Activated CD4-positive, CD25-positive, alpha-beta regulatory T cell treated with anti-CD3 and anti-CD28 coated beads, Interleukin-2, amount 50 U/mL, for 16 hours (primary cell): ENCODE data around the gene CCDC86.

Experiments used
- DNase-seq: peaks from one replicate; pipeline ENCODE4 v3.0.0-alpha.2; 2020; ENCODE audit warnings: low read depth, low spot score

CCDC86 gene

DNA sequence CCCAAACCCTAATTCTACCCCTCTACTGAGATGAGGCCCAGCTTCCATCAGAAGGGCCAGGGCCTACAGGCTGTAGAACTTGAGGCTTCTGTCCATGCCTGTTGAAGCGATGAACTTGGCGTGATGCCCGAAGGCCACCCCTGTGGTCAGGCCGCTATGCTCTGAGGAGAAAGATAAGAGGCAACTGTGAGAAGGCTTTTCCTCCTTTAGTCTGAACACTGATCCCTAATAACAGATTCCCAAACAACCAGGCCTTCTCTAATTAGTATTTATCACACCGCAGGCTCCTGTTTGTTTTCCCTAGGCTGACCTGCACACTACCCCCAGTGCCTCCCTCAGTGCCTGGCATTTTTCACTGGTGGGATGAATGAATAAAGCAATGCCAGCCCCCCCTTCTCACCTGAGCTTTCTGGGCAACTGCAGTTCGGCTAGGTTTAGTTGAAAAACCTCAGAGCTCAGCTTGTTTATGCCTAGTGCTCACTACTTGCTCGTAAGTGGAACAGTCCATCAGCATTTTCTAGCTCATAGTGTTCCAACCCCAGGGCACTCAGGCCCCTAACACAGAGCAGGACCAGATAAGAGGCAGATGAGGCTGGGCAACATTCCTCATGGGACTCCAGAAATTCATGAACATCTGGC, 49.3 kb downstream of the CCDC86 start:
- no peak for DNase-seq

DNA sequence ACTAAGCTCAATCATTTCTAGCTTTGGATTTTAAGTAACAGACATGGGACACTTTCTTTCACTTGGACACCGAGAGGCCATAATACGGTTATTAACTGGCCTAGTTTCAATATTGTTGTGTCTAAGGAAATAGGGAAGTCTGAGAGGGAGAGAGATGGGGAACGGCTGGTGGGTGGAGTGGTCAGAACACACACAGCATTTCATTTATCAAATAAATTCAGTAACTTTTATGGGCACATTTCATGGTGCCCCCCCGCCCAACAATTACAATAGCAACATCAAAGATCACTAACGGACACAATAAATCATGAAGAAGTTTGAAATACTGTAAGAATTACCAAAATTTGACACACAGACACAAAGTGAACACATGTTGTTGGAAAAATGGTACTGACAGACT, 53.8 kb downstream of the CCDC86 start:
- DNase-seq, result no peak

DNA sequence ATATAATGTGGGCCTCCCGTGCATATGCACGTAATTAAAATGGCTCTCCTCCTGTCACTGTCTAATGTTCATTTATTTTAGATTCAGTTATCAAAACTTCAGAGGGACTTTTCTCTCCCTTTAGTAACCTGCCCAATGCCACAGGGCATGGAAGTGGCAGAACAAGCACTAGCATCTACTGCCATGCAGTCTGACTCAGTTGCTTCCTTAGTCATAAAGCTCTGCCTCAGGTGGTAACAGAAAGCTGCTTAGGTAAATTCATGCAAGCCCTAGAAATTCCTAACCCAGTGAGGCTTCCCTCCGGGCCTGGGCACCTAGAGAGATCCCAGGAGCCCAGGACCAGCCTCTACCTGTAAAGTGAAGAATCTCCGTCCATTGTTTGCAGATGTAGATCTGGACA, 55.6 kb downstream of the CCDC86 start:
- no peak for DNase-seq

DNA sequence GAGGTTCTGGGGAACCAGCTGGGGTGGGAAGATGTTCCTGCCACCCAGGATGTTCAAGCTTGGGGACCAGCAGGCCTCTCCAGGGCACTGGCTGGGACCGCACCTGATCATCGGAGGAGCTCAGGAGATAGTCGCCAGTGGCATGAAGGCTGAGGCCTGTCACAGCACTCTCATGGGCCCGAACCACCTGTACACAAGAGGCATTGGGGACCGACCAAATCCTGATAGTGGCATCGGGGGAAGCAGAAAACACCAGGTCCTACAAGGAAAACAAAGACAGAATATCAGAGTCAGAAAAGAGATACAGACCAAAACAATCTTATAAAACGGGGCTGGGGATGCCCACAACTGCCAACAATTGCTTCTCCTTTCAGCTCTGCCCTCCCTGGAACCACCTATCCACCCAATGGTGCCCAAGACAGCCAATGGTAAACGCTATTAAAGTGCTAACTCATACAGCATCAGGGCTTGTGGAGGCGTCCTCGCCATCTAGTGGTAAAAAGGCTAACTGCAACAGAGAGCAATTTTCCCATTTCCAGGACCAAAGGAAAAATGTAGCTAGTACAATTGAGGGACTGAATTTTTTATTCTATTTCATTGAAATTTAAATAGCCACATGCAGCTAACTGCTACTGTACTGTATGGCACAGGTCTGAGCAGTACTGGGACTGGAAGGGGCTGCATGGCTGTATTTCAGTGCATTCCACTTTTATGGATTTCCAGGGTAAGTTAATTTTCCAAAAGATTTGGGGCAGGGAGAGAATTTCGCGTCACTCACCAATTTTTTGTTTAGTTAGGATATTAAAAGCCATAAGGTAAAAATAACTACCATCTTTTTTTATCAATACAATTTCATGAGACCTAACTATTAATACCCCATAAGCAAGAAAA, 57.4 kb downstream of the CCDC86 start:
- no peak for DNase-seq

DNA sequence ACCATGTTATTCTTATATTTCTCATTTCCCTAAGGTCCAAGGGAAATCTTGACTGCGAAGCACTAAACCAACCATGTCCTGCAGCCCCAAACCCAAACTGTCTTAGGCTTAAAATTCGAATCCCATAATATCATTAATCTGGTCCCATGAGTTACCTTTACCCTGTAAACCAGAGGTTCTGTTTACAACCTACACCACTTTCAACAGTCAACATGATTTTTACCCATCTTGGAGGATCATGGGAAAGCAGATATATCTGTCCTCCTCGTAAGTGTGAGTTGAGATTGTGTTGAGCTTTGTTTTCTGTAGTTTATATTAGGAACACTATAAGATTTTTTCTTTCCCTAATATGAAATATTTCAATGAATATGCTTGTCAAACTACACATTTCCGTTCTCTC, 58.1 kb downstream of the CCDC86 start:
- DNase-seq, result no peak
